HK-2 (cell line): ENCODE results near the gene C19orf44.

Source experiments
- DNase-seq: peaks from one replicate; pipeline ENCODE4 v3.0.0-alpha.2; 2018; ENCODE audit not compliant: unreplicated experiment

Gene C19orf44

GRCh38 chr19:16516923-16517610 is 20.9 kb downstream of the C19orf44 start:
- no peak for DNase-seq

- no peak for DNase-seq
These were observed 21.9 kb downstream of the C19orf44 start for GRCh38 chr19:16518061-16518460.

GRCh38 chr19:16518483-16519229 is 22.5 kb downstream of the C19orf44 start:
- DNase-seq = no peak

- no peak for DNase-seq
These were observed 23.1 kb downstream of the C19orf44 start for GRCh38 chr19:16519230-16519687.

- no peak for DNase-seq
These were observed 24.1 kb downstream of the C19orf44 start for GRCh38 chr19:16520074-16520973.

- DNase-seq = no peak
These were observed 24.9 kb downstream of the C19orf44 start for GRCh38 chr19:16520986-16521624.

GRCh38 chr19:16521715-16522289 is 25.6 kb downstream of the C19orf44 start:
- no peak for DNase-seq

GRCh38 chr19:16522559-16523377 is 26.6 kb downstream of the C19orf44 start:
- no peak for DNase-seq

GRCh38 chr19:16524991-16525734 is 29.0 kb downstream of the C19orf44 start:
- DNase-seq = no peak

GRCh38 chr19:16525751-16526481 is 29.7 kb downstream of the C19orf44 start:
- DNase-seq = no peak

- no peak for DNase-seq
These were observed 31.2 kb downstream of the C19orf44 start for GRCh38 chr19:16527334-16527935.

- DNase-seq = no peak
These were observed 31.9 kb downstream of the C19orf44 start for GRCh38 chr19:16527971-16528521.

- no peak for DNase-seq
These were observed 33.4 kb downstream of the C19orf44 start for GRCh38 chr19:16529466-16530144.

GRCh38 chr19:16530540-16531379 is 34.6 kb downstream of the C19orf44 start:
- no peak for DNase-seq

- no peak for DNase-seq
These were observed 35.1 kb downstream of the C19orf44 start for GRCh38 chr19:16531380-16531669.

- DNase-seq = no peak
These were observed 36.4 kb downstream of the C19orf44 start for GRCh38 chr19:16532440-16533234.
